Inferior parietal cortex (tissue), 1 donor: ENCODE measurements around the gene MALL.
"Not testable (repeated sequence)": the region's sequence is repeated elsewhere in the genome, so short reads cannot be mapped to it uniquely, and the experiment has no call there.

ENCODE experiments used
- DNase-seq: peaks from one replicate; pipeline ENCODE4 v3.0.0-alpha.2; 2016; ENCODE audit errors: extremely low spot score

The MALL gene

DNA sequence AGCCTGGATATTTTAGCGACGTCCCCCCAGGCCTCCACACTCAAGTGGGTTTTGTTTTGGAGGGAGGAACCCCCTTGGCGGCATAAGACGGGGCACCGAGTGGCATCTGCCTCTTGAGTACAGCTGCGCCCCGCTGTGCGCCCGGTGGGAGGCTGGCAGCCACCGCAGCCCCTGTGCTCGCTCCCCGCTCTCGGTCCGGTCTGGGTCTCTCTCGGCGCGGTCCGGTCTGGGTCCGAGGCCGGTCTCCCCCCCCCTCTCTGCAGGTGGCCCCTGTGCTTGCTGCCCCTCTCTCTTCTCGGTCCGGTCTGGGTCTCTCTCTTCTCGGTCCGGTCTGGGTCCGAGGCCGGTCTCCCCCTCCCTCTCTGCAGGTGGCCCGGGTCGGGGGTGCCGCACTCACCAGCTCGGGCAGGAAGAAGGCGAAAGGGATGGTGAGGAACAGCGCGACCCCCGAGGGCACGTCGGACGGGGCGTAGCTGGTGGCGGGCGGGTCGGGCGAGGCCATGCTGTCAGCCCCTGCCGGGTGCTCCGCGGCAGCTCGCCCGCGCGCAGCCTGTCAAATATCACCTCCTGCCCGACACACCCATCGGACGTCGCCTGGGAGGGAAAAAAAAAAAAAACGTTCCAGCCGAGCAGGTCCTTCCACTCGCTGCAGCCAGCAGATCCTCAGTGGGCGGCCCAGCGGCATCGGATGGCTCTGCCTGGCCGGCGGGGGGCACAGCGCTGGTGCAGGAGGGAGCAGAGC is at the start of gene MALL:
Gene MALL (minus strand): TSS at position 532 of the 742 bp plus-strand sequence. CDS start 30 bp downstream, at position 502.
- DNase-seq = no peak

DNA sequence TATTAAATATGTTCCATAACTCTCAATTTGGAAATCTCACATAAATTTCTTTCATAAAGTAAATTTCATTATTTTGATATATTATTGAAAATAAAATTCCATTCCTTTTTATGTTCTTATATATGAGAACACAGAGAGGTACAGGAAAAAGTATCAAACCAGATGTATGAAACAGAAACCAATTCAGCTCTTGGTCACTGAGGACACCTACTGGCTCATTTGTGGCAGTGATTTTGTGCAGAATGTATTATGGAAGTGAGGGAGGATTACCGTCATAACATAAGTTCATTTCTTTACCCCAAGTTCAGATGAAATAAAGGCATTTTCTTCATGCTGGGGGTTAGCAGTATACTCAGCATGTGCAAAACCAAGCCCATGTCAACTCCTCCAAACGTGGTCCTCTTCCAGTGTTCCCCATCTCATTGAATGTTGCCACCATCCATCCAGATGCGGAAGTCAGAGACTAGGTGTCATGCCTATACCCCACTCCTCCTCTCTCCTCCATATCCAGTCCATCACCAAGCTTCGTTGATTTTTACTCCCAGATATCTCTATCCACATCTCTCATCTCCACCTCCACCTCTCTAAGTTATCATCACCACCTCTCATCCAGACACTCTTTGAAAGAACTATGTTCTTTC is 41.7 kb upstream of the MALL start:
- peak; percentile 72 for DNase-seq

DNA sequence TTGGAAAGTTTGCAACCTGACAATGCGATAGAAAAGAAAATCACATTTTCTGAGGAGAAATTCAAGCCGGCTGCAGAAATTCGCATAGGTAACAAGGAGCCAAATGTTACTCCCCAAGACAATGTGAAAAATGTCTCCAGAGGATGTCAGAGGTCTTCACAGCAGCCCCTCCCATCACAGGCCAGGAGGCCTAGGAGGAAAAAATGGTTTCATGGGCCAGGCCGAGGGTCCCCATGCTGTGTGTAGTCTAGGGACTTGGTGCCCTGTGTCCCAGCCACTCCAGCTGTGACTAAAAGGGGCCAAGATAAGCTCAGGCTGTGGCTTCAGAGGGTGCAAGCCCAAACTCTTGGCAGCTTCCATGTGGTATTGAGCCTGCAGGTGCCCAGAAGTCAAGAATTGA is 39.2 kb upstream of the MALL start:
- not testable (repeated sequence) for DNase-seq

DNA sequence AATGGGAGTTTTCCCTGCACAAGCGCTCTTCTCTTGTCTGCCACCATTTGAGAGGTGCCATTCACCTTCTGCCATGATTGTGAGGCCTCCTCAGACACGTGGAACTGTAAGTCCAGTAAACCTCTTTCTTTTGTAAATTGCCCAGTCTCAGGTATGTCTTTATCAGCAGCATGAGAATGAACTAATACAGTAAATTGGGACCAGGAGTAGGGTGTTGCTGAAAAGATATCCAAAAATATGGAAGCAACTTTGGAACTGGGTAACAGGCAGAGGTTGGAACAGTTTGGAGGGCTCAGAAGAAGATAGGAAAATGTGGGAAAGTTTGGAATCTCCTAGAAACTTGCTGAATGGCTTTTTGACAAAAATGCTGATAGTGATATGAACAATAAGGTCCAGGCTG is 38.6 kb upstream of the MALL start:
- not testable (repeated sequence) for DNase-seq

DNA sequence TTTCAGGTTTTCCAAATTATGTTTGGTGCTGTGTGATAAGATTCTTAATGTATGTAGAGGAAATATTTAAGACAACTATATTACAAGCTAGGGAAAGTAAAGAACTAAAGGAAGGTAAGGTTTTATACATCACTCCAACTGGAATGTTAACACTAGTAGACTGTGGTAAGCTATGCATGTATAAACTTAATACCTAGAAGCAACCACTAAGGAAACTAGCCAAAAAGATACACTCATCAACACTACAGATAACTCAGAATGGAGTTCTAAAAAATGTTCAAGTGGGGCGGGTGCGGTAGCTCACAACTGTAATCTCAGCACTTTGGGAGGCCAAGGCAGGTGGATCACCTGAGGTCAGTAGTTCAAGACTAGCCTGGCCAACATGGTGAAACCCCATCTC is 37.8 kb upstream of the MALL start:
- no peak for DNase-seq

DNA sequence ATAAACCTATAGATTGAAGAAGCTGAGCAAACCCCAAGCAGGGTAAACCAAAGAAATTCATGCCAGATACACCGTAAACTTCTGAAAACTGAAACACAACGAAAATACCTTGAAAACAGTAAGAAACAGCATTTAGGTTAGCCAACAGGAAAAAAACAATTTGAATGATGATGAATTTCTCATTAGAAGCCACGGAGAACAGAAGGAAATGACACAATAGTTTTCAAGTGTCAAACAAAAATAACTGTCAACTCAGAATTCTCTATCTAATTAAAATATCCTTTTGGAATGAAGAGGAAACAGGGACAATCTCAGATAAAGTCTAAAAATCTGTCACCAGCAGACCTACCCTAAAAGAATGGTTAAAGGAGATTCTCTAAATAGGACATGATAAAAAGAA is 37.3 kb upstream of the MALL start:
- DNase-seq = no peak

DNA sequence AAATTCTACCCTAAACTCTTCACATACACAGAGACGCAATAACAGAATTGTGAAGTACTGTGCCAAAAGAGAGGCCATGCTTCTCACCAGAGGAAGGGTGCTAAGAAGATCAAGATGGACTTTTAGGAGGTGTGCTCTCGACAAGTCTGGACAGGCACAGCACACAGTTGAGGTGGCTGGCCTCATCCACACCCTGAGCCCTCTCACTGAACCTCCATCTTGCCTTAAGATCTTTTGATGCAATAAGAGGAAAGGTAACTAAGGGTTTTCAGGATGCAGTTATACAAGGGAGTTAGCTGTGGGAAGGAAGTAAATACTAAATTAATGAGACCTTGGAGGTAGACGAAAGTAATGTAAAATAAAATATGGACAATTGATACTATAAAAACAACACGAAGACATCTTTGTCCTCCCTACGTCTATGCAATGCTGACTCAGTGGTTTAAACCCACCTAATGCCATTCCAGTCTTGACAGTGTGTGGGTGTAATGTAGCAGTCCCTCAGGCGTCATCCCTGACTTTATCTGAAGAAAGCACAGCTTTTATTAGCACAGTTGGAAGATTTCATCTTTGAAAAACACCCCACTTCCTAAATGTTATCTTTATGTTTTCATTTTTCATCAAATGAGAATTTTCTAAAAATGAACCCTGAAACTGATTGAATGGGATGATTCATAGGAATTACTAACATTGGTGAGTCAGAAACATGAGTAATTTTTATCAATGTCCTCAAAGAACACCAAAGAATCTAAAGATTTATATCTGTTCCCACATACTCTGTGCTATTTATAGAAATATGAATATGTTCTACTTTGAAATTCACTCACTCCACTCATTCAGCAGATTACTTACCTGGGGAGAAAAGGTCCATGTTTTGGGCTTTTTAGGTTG is 34.0 kb upstream of the MALL start:
- peak; percentile 13 for DNase-seq

DNA sequence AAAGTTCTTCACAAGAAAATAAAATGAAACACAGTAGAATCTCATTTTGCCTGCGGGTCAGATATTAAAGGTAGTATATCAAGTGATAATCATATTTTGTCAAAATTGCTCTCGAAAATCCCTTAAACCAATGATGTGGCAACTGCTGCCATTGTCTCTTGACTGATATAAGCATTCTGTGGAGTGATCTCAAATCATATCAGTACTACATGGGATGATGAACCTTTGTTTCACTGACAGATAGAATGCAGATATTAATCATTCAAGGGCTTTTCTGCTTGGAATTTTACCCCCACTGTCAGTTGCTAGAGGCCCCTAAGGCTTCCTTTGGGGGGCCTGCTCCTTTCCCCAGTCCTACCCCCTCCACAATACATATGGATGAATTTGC is 31.3 kb upstream of the MALL start:
- no peak for DNase-seq

DNA sequence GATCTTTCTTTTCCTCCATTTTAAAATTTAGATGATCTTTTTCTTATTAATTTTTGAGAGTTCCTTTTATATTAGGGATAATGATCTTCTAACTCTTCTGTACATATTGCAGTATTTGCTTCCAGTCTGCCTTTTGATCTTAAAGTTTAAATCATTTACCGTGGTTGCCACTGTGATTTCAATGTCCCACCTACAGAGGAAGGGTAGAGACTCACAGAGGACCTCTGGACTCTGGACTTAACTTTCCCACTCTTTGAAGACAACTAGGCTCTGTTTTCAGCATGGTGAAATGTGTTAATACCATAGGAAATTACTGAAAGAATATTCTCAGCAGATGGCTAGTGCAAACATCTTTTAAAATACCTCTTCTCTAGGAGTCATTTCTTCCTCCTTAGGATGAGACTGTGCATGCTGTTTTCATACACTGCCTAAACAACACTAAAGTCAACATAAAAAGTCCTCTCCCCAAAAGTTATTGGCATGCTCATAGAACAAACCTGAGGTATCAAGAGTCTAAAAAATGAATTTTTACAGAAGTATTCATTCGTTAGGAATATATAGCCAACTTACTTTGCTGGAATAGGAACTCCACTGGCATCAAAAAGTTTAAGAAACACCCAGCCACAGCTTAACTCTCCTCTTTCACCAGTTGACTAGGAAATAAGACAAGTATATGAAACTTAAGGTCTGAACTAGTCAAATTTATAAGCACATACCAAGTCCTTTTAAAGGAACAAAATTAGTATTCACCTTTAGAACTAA is 30.7 kb upstream of the MALL start:
- DNase-seq = no peak

DNA sequence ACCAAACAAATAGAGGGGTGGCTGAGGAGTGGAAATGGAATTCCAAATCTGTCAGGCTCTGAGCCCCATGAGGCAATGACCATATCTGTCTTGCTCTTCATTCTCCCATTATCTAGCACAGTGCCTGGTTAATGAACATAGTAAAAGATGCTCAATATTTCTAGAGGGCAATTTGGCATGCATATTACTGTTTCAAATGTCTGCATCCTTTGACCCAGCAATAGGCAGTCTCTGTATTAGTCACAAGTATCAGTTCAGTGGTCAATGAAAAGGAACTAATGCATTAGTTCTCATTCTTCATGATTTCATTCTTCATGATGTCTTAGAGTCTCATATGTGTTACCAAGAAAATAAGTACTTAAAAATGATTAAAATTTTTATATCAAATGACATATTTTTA is 28.4 kb upstream of the MALL start:
- DNase-seq = no peak

DNA sequence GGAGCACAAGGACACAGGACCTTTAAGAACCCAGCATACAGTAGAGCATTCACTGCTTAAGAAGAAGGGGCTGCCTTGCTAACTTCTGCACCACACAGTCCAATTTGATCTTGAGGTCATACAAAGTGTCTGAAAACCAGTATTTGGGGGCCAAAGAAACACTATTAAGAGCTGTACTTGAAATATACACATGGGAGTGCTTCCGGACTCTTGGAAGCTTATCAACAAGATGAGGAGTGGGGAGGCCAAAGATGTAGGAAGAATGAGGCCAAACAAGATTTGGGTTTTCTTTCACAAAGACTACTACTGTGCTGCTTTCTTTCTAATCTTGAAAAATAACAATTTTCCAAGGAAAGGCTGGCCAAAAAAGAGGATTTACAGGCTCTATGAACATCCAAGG is 24.8 kb upstream of the MALL start:
- no peak for DNase-seq

DNA sequence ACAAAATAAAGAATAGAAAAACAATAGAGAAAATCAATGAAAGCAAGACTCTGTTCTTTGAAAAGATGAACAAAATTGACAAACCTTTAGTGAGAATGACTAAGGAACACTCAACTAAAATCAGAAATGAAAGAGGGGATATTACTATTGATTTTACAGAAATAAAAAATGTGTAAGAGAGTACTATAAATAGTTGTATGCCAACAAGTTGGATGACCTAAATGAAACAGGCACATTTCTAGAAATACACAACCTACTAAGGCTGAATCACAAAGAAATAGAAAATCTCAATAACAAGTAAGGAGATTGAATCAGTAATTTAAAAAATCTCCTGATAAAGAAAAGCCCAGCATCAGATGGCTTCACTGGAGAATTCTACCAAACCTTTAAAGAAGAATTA is 18.4 kb upstream of the MALL start:
- no peak for DNase-seq

DNA sequence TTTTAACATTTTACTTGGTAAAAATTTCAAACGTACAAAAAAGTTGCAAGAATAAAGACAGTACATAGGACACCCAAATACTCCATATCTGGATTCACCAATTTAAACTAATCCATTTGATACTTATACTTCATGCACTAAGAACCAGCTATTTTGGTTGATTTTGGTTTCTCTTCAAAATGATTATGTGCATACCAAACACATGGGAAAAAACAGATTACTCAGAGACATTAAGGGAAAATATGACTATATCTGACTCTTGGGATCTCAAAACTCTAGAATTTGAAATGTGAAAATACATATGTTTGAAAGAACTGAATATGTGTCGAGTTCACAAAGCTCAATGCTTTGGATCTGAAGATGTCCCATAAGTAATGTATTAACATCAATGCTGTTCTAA is 15.5 kb upstream of the MALL start:
- DNase-seq = no peak

DNA sequence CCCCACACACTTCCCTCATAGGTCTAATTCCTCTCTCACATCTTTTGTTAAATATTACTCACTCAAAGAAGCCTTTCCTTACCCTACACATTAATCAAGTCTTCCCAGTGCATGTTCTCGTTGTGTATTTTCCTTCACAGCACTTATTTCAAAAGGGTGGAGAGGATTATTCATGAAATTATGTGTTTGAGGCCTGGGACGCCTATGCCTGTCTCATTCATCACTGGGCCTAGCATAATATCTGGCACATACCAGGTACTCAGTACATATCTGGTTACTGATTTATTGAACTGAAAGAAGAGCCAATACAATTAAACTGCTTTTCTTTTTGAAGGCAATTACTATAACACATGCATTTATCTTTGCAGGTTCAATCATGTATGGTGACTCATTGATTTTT is 15.1 kb upstream of the MALL start:
- DNase-seq = no peak

DNA sequence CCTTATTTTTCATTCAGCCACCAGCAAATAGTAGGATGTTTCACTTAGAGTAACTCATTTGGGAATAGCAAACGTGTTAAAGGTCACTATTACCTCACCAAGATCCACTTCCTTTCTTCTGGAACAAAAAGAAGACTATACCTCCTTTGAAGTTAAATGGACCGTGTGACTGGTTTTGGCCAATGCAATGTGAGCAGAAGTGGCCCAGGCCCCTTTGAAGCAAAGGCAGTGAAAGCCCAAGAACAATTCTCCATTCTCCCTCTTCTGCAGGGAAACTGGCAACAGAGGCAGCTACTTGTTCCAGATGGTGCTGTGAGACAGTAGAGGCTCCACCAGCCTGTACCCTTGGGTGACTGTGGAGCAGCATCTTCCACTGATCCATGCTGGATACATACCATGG is 11.3 kb upstream of the MALL start:
- DNase-seq = no peak

DNA sequence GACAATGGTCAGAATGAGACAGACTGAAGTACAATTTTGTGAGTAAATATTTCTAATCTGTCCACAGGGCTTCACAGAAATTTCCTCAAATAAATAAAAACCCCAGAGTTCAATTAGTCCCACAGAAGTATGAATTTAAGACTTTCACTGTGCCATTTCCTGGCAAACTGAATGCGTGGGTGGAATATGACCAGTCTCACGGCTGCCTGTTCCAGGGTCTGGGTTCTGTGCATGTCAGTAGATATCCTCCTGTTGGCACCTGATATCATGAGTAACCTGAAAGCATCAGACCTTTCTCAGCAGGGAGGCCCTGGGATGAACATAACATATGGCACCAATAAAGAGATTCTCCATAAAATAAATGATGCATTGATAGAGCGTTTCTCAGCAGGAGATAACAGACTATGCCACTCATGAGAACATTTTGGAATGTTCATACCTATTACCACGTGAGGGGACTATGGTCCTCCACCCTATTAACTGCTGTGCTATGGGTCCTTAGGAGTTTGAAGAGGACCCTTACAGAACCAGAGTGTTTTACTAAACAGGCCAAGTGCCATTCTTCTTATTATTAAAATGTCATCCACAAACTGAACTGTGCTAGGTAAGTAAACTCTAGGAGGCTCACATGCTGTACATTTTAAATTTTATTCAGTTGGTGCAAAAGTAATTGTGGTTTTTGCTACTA is 10.6 kb upstream of the MALL start:
- DNase-seq = no peak

DNA sequence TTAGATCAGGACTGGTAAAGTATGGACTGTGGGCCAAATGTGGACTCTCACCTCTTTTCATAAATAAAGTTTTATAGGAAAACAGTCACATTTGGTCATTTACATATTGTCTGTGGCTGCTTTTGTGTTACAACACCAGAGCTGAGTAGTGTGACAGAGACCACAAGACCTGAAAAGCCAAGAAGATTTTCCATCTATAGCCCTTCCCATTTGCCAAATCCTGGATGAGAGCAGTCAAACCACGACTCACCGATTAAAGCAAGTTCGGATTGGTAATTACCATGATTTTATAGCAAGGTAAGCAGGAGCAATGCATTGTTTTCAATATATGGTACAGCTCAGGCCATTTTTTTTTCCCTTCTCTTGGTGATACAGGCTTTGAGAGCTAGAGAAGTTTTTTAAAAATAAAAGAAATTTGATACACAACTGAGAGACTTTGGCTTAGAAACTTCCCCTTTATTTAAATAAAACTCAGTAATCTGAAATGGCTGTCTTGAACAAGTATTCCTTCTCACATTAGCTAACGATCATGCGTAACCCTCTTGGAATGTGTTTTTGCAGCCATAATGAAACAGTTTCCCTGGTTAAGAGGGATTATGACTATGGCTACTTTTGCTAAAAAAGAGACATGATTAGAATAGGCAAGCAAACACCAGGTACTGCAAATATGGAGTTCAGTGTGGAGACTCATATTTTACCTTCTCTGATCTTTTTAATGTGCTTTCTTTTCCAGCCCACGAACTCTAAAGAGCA is 9.5 kb upstream of the MALL start:
- DNase-seq = no peak

DNA sequence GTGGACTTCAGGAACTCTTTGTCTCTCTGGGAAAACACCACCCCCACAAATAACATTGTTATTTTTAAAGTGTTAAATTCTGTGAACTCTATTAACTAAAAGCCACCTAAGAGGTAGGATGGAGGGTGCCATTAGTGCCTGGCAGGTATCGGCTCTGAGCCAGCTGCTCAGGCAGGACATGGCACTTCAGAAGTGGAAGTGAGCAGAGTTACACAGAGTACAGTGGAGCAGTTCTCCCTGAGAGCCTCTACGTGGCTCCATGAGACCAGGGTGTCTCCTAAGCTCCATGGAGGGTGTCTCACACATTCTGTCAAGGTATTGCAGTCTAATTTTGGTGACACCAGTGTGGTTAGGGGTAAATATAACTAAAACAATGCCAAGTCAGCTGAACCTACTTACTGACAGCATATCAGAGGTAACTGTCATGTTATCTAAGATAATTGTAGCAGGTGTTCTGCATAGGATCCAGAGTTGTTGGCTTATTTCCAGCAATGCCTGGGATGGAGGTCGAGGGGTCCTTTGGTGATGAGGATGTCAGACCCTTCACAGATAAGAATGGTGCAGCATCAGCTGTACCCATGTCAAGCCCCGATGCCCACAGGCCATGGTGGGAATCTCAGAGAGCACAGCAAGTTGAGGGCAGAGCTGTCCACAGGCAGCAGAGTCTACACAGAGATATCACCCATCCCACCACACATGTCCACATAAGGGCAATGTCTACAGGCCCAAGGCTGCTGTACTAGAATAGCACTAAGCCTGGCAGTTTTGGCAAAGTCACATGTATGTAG is 8.6 kb upstream of the MALL start:
- no peak for DNase-seq

DNA sequence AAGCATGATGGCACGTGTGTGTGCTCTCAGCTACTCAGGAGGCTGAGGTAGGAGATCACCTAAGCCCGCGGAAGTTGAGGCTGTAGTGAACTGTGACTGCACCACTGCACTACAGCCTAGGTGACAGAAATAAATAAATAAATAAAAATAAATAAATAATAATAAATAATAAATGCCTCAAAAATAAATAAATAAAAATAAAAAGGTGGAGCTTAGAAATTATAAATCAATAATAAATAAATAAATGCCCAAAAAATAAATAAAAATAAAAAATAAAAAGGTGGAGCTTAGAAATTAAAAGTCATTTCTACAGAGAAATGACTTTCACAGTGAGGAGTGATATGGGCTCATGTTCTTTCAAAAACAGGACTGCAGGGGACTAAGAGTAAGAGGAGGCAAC is 6.0 kb upstream of the MALL start:
- no peak for DNase-seq

DNA sequence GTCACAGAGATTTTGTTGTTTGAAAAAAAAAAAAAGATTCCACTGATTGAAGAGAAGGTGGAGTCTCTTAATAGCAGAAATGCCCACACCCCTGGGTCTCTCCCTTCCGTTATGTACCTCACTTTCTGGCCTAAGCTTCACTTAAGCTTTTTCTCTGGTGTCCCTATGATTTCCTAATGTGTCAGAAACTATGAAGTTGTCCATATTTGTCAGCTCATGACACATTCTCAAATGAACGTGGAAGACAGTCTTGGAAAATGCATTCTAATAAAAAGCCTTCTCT is 5.4 kb upstream of the MALL start:
- no peak for DNase-seq
